GM19468 (cell line): ENCODE data around the gene TTC12.

ENCODE experiments used
- ATAC-seq: cut with Tn5 transposase; IDR thresholded peaks from one replicate; pipeline ENCODE4 v1.9.1; 2021; ENCODE audit warnings: mild to moderate bottlenecking, moderate library complexity, moderate number of reproducible peaks; ENCODE audit not compliant: unreplicated experiment; ENCODE audit errors: extremely low read depth

Gene TTC12

DNA sequence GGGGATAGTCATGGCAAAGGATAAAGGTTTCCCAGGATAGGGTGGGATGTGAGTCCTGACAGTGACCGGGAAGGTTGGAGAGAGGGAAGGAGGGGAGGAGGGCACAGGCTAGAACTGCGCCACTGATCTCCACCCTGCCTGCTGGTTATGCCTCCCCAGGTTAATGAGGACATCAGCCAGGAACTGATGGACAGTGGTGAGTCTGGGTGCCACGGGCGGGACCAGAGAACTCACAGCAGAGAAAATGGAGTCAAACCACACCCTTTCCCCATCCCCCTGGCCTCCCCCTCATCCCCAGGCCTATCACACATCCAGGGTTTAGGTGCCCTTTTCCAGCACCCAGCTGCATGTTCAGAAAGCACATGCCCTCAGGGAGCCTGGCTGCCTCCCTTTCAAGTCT is 83.4 kb downstream of the TTC12 start:
- no peak for ATAC-seq

DNA sequence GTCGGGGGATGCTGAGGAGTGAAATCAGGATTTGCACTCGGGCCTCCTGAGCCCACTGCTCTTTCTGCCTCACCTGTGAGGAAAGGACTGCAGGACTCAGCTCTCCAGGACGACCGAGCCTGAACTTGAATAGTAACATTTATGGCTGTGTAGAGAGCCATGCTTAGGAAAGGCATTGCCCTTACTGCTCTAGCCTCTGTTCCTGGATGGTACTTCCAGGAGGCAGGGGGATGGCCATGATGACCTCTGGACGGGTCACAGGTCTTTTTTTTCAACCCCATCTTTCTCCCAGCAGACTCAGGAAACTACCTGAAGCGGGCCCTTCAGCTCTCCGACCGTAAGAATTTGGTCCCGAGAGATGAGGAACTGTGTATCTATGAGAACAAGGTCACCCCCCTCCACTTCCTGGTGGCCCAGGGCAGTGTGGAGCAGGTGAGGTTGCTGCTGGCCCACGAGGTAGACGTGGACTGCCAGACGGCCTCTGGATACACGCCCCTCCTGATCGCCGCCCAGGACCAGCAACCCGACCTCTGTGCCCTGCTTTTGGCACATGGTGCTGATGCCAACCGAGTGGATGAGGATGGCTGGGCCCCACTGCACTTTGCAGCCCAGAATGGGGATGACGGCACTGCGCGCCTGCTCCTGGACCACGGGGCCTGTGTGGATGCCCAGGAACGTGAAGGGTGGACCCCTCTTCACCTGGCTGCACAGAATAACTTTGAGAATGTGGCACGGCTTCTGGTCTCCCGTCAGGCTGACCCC is 84.5 kb downstream of the TTC12 start:
- no peak for ATAC-seq

DNA sequence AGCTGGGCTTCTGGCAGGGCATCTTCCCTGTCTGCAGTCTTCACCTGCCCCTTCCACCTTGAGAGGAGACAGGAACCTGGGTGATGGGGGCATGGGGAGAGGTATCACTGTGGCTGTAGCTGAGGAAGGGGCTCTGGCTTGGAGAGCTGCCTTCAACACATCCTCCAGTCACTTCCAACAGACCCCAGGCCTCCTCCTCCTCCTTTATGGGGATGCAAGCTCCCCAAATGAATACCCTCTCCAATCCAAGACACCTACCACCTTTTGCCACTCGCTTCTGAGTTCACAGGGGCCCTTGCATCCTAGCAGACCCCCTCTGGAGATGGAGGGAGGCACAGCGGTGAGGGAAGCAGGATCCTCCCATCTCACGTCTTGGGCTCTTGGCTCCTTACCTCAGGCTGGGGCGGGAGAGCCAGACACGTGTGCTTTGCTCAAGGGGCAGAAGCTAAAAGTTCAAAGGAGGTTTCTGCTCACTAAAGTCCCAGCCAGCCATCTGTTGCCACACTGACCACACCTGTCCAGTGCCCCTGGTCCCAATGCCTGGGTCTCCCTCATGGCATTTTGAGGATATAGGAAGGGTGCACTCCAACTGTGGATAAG is 86.3 kb downstream of the TTC12 start:
- ATAC-seq, result no peak

DNA sequence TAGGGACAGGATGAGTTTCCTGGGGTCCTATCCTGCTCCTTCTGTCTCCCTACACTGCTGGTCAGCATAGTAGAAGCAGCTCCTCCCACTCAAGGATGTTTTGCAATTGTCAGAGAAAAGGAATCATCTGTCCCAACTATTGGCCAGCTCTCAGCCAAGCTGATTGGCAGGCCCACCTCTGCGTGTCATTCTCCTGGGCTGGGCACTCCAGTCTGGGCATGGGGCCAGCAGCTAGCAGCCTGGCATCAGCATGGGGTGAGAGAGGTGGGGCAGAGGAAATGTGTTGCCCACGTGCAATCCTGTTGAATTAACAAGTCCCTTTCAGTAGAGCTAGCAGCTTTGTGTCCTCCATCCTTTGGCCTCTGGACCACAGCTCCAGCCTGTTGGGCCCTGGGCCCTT is 87.3 kb downstream of the TTC12 start:
- no peak for ATAC-seq

DNA sequence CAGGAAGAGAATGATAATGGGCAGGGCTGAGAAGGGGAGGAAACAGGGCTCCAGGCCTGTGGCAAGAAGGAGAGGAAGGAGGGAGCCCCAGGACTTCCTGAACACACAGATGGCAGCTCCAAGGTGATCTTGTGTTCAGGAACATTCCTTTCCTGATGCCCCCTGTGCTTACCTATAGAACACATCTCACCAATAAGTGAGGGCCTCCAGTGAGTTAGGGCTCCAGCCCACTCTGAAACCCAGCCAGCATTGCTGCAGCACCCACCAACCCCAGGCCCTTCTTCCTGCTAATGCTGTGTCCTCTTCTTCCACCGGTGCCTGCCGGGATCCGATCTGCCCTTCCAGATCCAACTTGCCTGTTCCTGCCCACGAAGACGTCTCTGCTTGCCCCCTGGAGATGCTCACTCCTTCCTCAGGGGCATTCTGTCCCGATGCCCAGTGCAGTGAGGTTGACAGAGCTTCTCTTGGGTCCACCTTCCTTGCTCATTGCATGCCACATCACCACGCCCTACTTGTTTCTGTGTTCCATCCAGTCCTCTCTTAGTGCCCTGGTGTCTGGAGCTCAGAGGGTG is 90.6 kb downstream of the TTC12 start:
- ATAC-seq, result no peak

DNA sequence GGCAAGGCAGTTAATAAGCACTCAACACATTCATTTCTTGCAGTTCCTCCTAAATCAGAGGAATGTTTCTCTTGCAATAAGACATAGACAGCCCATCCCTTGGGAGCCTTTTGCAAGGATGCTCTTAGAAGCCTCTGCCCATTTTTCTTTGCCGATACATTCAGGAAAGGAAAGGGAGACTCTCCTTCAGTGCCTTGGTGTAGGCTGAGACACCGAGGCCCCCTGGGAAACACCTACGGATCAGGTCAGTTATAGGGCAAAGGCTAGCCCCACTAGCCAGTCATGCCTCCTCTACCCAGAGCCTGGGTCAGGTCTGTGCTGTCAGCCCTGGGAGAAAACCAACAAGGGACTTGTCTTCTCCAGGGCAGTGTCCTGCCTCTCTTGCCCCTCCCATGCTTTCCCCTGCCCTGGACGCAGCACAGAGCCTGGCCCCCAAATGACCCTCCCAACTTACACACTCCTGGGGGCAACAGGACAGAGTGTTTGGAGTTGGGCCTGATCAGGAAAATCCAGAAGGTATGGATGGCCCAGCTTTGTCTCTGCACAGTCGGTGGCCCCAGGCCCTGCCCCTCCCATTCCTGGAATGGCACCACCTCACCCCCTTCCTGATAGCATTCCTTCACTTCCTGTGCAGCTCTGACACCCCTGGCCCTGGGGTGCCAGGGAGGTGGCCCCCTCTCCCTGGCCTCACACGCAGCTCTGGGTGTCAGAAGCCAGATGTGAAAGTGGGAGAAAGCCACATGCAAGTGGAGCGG is 91.5 kb downstream of the TTC12 start:
- ATAC-seq, result no peak

DNA sequence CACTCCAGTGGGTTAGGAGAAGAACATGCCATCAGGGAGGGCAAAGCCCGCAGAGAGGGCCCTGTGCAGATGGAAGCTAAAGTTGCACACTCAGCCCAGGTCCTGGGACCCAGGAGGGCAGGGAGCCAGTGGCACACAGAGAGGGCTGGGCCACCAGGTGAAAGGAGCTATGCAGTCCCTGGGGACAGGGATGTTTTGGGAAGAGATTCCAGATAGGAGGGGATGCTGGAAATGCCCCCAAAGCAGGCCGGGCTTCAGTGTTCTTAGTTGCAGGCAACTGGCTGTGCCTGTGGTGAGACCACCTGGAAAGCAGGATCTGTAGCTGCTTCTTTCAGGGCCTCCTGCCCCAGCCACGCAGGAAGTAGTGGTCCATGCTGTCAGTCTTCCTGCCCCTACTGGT is 92.8 kb downstream of the TTC12 start:
- ATAC-seq, result no peak

DNA sequence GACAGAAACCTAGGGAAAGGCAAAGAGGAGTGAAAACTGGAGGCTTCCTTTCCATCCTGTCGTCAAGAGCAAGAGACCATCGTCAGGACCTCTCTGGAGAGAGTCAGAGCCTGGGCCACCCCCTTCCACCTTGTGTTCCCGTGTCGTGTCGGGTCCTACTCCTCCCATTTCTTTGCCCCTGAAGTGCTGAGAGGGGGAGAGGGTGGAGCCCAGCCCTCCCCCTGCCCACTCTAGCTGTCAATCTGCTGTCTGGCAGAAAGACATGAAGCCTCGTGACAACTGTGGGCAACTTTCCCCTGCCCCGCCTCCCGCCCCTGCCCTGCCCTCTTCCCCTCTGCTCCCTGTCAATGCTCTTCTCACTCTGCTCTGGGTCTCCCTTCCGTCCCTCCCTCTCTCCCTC is 93.8 kb downstream of the TTC12 start:
- no peak for ATAC-seq

DNA sequence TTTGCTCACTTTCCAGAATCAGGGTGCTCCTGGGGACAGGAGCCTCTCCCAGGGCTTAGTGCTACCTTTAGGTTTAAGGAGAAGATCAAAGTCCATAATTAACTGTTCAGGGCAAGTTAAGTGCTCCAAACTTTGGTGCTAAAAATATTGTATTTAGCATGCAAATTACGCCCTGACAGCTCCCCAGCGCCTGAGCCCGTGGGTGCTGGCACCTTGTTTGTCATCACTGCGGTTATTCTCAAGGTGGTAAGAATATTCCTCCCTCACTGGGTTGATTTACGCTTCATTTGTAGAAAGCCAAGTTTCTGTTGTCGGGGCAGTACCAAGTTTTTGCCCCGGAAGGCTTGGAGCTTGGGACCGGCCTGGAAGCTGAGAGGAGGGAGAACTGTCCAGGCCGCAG is 94.5 kb downstream of the TTC12 start:
- ATAC-seq, result no peak

DNA sequence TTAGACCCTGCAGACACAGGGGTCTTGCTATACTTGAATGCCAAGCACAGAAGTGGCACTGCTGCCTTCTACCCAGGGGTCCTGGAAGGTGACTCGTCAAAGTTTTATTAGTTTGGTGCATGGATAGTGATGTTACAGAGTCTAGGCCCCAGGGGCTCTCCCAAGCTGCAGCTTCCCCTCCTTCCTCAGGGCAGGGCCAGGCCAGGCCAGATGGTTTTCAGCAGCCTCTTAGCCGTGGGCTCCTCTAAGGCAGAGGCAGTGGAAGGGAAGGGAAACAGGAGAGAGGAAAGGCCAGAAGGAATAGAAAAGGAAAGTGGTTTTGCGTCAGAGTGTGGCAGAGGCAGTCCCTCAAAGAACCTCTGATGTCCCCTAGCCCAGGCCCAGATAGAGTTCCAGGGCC is 95.1 kb downstream of the TTC12 start:
- no peak for ATAC-seq

DNA sequence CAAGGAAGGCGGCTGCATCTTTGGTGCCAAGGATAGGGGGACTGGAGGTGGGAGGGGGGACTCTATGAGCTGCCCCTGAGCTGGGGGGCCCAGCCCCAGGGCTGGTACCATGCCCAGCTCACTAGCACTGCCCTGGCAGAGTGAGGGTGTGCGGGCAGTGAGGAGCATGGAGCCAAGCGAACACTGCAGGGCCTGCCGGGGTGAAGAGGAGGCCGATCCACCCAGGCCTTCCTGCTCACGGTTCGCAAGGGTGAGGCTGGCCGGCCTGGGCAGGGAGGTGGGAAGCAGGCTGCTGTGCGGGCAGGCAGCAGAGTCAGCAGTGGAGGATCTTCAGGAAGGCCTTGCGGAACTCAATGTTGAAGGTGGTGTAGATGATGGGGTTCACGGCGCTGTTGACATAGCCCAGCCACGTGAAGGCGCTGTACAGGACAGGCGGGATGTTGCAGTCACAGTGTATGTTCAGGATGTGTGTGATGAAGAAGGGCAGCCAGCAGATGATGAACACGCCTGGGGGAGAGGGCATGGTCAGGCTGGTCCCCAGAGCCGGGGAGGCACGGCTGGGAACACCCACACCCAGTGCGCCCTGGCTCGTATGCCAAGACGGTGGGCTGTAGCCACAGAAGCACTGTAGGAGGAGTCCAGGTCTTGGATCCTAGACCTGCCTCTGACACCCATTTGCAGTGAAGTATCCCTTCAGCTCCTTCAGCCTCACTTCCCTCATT is 96.2 kb downstream of the TTC12 start:
- no peak for ATAC-seq

DNA sequence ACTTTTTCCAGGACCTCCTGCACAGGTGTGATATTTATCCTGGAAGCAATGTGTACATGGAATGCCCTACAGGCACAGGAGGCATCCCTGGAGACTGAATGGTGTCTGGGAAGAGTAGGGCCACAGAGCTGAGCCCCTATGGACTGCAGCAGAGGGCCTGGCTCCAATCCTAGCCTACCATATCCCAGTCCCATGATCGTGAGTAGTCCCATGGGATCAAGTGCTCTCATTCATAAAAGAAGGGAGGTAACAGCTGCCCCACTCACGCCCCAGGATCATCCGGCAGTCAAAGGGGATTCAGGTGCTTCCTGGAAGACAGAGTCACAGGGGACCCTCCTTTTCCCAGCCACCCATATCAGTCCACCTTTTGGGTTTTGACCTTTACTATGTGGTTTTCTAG is 97.2 kb downstream of the TTC12 start:
- ATAC-seq, result no peak

DNA sequence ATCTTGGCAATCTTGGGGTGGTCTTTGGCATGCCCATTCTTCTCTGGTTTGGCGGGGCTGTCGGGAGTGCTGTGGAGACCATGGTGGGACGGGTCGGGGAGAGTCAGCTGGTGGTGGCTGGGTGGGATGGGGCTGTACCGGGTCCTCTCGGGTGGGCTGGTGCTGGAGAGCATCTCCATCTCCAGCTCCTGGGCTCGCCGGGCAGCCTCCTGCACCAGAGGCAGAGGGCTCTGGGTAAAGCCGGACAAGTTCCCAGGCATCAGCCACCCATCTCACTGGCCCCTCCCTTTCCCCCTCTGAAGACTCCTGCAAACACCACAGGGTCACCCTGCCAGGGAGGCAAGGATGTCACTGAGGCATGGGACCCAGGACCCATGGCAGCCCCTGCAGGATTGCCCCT is 98.3 kb downstream of the TTC12 start:
- no peak for ATAC-seq

DNA sequence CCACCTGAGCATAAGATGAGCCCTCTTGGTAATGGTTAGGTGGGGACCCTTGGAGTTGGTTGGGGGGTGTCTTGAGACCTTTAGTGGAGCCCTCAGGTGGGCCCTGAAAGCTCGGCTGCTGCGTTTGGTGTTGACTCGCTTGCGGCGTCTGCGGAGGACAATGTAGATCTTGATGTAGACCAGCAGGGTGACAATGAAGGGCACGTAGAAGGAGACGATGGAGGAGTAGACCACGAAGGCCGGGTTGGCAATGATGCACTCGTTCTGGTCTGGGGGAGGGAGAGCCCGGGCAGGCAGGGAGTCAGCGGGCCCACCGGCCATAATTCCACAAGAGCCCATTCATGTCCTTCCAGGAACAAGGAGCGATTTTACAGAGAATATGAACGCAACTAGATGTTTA is 101.0 kb downstream of the TTC12 start:
- no peak for ATAC-seq
